Gastroesophageal sphincter (tissue), 4 donors: Measurements from ENCODE around the gene LAMA2. TPM values are rescaled to one million over a fixed set of nuclear protein-coding genes. Genes with fewer than 3 reads are reported as not detected.

Experiments used
- ATAC-seq: fragments of 150-250 bp; one replicate; pipeline ENCODE4 v1.9.1; 2016; ENCODE audit warnings: mild to moderate bottlenecking, moderate library complexity
- H3K27ac ChIP-seq, 4 donors: fragments of 200-600 bp; sonication (generic) in 3 of 4; 1 replicate in 3 of 4; 2 replicates in 1 of 4; pipeline ENCODE4 v1.5.1; 2016 to 2019
- H3K27me3 ChIP-seq: fragments of 200-600 bp; sonication (generic); one replicate; pipeline ENCODE4 v1.5.1; 2019
- H3K36me3 ChIP-seq, 2 donors: fragments of 200-600 bp; sonication (generic); one replicate each; pipeline ENCODE4 v1.5.1; 2019; ENCODE audit warnings: control low read depth in 1 of 2
- H3K4me1 ChIP-seq, 3 donors: fragments of 200-600 bp; sonication (generic); 1 replicate in 2 of 3; 2 replicates in 1 of 3; pipeline ENCODE4 v1.5.1; 2016 to 2019; ENCODE audit warnings: control low read depth in 2 of 3
- H3K4me3 ChIP-seq, 2 donors: fragments of 200-600 bp; sonication (generic); one replicate each; pipeline ENCODE4 v1.5.1; 2019; ENCODE audit warnings: mild to moderate bottlenecking in 1 of 2, moderate library complexity in 1 of 2
- H3K9me3 ChIP-seq, 3 donors: fragments of 200-600 bp; sonication (generic); one replicate each; pipeline ENCODE4 v1.5.1; 2017 to 2019; ENCODE audit warnings: control low read depth in 2 of 3
- EP300 ChIP-seq: sonication (generic); formaldehyde crosslinking; IDR thresholded peaks from one replicate; pipeline ENCODE4 v1.6.1; 2017; ENCODE audit warnings: antibody characterized with exemption, mild to moderate bottlenecking
- POLR2A ChIP-seq, 2 donors: fragments of 450-650 bp; IDR thresholded peaks; one replicate each; pipeline ENCODE4 v1.6.1; 2017; ENCODE audit warnings: antibody characterized with exemption in 2 of 2, mild to moderate bottlenecking in 2 of 2, moderate library complexity in 1 of 2
- POLR2AphosphoS5 ChIP-seq: sonication (generic); formaldehyde crosslinking; IDR thresholded peaks from one replicate; pipeline ENCODE4 v1.6.1; 2017; ENCODE audit warnings: antibody characterized with exemption
- WGBS, 2 donors: methylation state at CpG; one replicate each; pipeline ENCODE4 v1.1.5; 2018; ENCODE audit warnings: low coverage in 1 of 2; 5-methylcytosine and 5-hydroxymethylcytosine counted together
- total RNA-seq, 4 donors: library from RNA; depleted of rRNA; stranded (reverse); fragments of >200 nt; gene quantifications; one replicate each; pipeline ENCODE4 v1.1.0, GENCODE V29; 2016
- TF ChIP-seq, protein P1 (sequence below), 4 experiments: fragments of 200-600 bp in 2 of 4; fragments of 450-650 bp in 2 of 4; sonication (generic) in 1 of 4; IDR thresholded peaks; one replicate each; pipeline ENCODE4 v1.5.1; 2017 to 2019; ENCODE audit warnings: antibody characterized with exemption in 4 of 4, mild to moderate bottlenecking in 2 of 4, moderate library complexity in 2 of 4

The LAMA2 gene
- total RNA-seq, 4 donors from 2014 or later: 103 to 199 (median 153) TPM

DNA sequence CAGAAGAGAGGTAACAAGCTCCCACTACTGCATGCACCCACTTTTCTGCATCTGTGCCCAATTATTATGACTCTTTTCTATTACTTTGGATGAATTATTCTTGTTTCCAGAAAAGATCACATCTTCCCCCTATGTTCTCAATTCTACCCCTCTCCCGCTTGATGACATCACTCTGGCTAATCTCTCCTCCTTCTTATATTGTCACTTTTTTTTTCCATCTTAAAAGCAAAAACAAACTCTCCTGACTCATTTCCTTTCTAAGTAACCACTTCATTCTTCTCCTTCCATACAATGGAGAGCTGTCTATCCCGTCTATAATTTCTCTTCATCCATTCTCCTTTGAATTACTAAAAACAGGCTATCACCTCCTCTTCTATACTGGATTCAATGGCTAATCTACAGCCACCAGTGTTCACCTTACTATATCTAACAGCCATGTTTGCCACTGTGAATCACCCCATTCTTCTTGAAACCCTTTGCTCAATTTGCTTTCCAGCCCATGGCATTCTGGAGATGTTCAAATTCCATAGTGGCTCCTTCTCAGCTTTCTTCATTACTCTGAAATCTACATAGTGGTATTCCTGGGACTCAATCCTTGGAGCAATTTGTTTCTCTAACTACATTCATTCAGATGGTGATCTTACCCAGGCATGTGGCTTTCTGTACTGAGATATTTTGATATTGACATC, 448.7 kb downstream of the LAMA2 start:
- H3K36me3 ChIP-seq: peaks cover 0 to 25% of the 10 kb centered on the region in 2 donors
- WGBS, 2 donors: 70 to 73% methylated on average over 2 of the region's 2 CpGs

DNA sequence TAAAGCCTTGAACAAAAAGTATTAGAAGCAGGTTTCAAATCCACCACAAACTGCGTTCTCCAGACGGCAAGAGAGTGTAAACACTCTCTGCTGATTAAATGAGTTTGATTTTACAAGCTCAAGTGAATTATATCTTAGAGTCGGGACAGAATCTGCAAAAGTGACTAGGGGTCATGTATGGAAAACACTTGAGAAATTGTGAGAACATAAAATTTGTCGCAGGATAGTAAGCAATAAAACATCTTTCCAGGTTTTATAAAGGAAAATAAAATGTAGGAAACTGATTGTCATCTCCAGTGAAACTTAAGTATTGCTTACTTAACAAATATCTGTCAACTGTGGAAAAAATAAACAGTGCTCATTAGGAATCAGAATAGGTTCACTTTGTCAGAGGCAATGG, 452.9 kb downstream of the LAMA2 start:
- Histone ChIP-seq H3K27ac (no peak overlapping the region), H3K4me3 (no peak overlapping the region), H3K4me1 (no peaks in the 10 kb centered on the region), H3K9me3 (no peaks in the 10 kb centered on the region), H3K27me3 (no peaks in the 10 kb centered on the region), H3K36me3 (peaks cover 0 to 5% of the 10 kb centered on the region in 2 donors)
- WGBS, 2 donors: 80% methylated on average over 4 of the region's 4 CpGs
- ATAC-seq: no peak
- no peak for TF ChIP-seq POLR2AphosphoS5
- TF ChIP-seq, protein P1, sequence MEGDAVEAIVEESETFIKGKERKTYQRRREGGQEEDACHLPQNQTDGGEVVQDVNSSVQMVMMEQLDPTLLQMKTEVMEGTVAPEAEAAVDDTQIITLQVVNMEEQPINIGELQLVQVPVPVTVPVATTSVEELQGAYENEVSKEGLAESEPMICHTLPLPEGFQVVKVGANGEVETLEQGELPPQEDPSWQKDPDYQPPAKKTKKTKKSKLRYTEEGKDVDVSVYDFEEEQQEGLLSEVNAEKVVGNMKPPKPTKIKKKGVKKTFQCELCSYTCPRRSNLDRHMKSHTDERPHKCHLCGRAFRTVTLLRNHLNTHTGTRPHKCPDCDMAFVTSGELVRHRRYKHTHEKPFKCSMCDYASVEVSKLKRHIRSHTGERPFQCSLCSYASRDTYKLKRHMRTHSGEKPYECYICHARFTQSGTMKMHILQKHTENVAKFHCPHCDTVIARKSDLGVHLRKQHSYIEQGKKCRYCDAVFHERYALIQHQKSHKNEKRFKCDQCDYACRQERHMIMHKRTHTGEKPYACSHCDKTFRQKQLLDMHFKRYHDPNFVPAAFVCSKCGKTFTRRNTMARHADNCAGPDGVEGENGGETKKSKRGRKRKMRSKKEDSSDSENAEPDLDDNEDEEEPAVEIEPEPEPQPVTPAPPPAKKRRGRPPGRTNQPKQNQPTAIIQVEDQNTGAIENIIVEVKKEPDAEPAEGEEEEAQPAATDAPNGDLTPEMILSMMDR (IDR thresholded peaks at IDR 0.05): no peak

More for the DNA sequence above, 448.7 kb downstream of the LAMA2 start:
- H3K27ac ChIP-seq: no peak overlapping the region
- no peaks in the 10 kb centered on the region for H3K4me1 ChIP-seq
- TF ChIP-seq POLR2A (IDR thresholded peaks at IDR 0.05) (no peak), EP300 (no peak), POLR2AphosphoS5 (no peak)
- TF ChIP-seq, protein P1 (IDR thresholded peaks at IDR 0.05): no peak
- ATAC-seq: no peak
- no peak overlapping the region for H3K4me3 ChIP-seq
- no peaks in the 10 kb centered on the region for H3K27me3 ChIP-seq
- no peaks in the 10 kb centered on the region for H3K9me3 ChIP-seq

DNA sequence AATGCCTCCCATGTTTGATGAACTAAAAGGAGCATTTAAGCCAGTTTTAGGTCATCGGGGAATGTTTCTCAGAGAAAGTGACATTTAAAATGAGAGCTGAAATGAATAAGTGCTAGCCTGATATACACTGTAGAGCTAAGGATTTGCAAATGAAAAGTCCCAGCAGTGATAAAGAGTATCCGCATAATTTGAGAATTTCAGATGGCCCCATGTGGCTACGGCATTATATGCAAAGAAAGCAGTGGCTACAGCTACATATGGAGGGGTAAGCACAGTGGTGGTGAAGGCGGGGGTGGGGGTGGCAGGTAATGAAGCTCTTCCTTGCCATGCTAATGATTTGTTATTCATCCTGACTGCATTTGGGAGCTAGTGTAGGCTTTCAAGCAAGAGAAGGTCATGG, 455.7 kb downstream of the LAMA2 start:
- no peaks in the 10 kb centered on the region for H3K27me3 ChIP-seq
- H3K27ac ChIP-seq: no peak overlapping the region
- no peaks in the 10 kb centered on the region for H3K9me3 ChIP-seq
- TF ChIP-seq POLR2AphosphoS5: no peak
- no peak for TF ChIP-seq EP300
- no peak for TF ChIP-seq POLR2A (IDR thresholded peaks at IDR 0.05)
- TF ChIP-seq, protein P1 (IDR thresholded peaks at IDR 0.05): no peak
- ATAC-seq: no peak
- H3K4me1 ChIP-seq: no peaks in the 10 kb centered on the region
- no peak overlapping the region for H3K4me3 ChIP-seq
- 87 to 90% methylated on average over 1 to 3 of the region's 4 CpGs for WGBS, 2 donors
- H3K36me3 ChIP-seq: no peaks in the 10 kb centered on the region

DNA sequence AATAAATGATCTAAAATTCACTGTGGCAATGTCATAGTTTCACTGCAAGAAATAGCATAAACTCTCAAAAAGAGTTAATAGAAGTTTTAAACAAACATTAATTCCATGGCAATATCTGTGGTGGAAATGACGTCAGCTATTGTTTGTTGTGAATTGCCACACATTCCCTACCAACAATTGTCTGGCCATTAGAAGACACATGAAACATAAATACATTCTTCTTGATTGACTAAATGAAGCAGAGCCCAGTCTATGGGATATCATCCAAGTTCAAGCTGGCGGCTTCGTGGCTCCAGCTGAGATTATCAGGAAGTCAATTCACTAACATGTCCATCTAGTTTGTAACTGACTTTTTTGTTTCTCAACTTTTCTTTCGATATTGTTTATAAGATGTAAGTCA, 458.0 kb downstream of the LAMA2 start:
- no peaks in the 10 kb centered on the region for H3K36me3 ChIP-seq
- no peaks in the 10 kb centered on the region for H3K9me3 ChIP-seq
- no peak overlapping the region for H3K27ac ChIP-seq
- TF ChIP-seq, protein P1 (IDR thresholded peaks at IDR 0.05): no peak
- TF ChIP-seq POLR2AphosphoS5 (no peak), POLR2A (IDR thresholded peaks at IDR 0.05) (no peak), EP300 (no peak)
- WGBS, 2 donors: 33 to 45% methylated on average over 4 of the region's 4 CpGs
- H3K4me3 ChIP-seq: no peak overlapping the region
- H3K27me3 ChIP-seq: no peaks in the 10 kb centered on the region
- ATAC-seq: peak; percentile 29
- H3K4me1 ChIP-seq: no peaks in the 10 kb centered on the region

DNA sequence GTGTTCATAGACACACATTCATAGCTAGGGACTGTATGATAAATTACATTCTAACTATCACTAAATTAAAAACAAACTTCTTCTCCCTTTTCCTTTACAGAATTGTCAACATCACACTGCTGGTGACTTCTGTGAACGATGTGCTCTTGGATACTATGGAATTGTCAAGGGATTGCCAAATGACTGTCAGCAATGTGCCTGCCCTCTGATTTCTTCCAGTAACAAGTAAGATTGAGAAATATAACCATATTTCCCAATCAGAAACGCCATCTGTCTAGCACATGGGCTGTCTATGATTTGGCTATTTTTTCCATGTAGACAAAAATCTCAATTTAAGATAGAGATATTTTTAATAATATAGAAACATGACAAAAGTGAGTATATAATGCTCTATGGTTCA, 459.3 kb downstream of the LAMA2 start:
- ATAC-seq: peak; percentile 83
- Histone ChIP-seq H3K9me3 (no peaks in the 10 kb centered on the region), H3K36me3 (no peaks in the 10 kb centered on the region), H3K27ac (no peak overlapping the region), H3K4me3 (no peak overlapping the region), H3K4me1 (no peaks in the 10 kb centered on the region), H3K27me3 (no peaks in the 10 kb centered on the region)
- no peak for TF ChIP-seq POLR2A (IDR thresholded peaks at IDR 0.05)
- TF ChIP-seq POLR2AphosphoS5: peak; percentile 38
- WGBS, 2 donors: 32 to 57% methylated on average over 2 of the region's 2 CpGs
